GM12865 (cell line): Measurements from ENCODE around the gene WHAMM.

Experiments used
- DNase-seq: peaks from one replicate; pipeline ENCODE4 v3.0.0; 2010; ENCODE audit warnings: low read depth
- H3K4me3 ChIP-seq: 2 replicates; pipeline ENCODE4 v1.5.1; 2011; ENCODE audit warnings: mild to moderate bottlenecking, low read depth, low read length, control low read depth
- TF ChIP-seq, protein P1 (sequence below): IDR thresholded peaks from 2 replicates; pipeline ENCODE4 v1.5.1; 2011; ENCODE audit warnings: low read length, control low read depth, low read depth, inconsistent platforms; ENCODE audit not compliant: insufficient read depth; ENCODE audit errors: missing control alignments

The WHAMM gene

DNA sequence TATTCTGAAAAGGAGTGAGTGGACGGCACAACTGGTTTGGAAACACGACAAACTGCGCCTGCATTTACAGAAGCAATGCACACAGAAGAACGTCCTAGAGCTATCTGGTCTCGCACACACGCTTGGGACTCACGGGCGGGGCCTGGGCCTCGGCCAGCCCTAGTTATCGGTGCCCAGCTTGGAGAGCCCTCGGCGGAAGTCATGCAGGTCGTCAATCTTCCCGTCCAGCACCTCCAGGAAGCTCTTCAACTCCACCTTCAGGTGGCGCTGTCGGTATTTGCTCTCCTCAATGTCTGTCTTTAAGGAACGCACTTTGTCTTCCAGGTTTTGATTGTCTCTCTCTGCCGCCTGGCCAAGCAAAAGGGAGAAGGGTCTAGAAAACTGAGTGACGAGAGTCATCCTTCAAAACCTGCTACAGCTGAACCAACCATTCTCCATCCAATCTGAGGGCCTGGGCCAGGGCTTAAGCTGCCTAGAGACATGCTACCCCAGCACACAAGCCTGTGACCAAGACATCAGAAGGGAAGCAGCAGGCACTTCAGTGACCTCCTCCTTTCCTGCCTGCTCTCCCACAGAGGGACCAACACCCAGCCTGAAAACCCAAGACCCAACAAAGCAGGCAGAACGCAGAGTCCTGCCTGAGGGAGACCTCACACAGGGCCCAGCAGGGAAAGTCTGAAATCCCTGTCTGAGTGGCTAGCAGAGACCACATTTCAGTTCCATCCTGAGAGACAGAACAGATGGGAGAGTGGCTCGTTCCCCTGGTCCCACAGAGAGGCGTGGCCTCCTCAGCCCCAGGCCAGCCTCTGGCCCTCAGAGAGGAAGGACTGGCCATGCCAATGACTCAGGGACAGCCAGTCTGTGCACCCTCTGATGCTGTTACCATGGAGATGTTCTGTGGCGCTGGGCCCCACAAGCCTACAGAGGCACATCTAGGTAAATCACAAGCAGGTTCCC lies 40.4 kb downstream of the WHAMM start:
- TF ChIP-seq, protein P1, sequence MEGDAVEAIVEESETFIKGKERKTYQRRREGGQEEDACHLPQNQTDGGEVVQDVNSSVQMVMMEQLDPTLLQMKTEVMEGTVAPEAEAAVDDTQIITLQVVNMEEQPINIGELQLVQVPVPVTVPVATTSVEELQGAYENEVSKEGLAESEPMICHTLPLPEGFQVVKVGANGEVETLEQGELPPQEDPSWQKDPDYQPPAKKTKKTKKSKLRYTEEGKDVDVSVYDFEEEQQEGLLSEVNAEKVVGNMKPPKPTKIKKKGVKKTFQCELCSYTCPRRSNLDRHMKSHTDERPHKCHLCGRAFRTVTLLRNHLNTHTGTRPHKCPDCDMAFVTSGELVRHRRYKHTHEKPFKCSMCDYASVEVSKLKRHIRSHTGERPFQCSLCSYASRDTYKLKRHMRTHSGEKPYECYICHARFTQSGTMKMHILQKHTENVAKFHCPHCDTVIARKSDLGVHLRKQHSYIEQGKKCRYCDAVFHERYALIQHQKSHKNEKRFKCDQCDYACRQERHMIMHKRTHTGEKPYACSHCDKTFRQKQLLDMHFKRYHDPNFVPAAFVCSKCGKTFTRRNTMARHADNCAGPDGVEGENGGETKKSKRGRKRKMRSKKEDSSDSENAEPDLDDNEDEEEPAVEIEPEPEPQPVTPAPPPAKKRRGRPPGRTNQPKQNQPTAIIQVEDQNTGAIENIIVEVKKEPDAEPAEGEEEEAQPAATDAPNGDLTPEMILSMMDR: peak; percentile 68
- H3K4me3 ChIP-seq: no peak overlapping the region
- DNase-seq: peak; percentile 81

DNA sequence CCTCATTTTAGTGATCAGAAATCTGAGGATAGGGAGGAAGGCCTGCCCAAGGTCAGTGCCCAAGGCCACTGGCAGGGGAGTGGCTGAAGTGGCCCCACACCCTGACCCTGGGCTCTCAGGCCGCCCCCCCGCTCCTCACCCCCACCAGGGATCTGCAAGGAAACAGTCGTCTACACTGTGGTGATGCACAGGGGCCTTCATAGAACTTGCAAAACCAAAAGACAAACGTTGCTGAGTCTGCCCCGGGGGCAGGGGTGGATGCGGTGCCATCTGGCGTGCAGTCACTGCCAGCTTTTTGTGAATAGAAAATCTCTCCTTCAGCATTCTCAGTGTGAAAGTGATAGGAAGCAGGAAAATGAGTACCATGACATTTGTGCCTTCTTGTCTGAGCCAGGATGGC lies 41.3 kb downstream of the WHAMM start:
- TF ChIP-seq, protein P1: no peak
- DNase-seq: no peak
- no peak overlapping the region for H3K4me3 ChIP-seq

DNA sequence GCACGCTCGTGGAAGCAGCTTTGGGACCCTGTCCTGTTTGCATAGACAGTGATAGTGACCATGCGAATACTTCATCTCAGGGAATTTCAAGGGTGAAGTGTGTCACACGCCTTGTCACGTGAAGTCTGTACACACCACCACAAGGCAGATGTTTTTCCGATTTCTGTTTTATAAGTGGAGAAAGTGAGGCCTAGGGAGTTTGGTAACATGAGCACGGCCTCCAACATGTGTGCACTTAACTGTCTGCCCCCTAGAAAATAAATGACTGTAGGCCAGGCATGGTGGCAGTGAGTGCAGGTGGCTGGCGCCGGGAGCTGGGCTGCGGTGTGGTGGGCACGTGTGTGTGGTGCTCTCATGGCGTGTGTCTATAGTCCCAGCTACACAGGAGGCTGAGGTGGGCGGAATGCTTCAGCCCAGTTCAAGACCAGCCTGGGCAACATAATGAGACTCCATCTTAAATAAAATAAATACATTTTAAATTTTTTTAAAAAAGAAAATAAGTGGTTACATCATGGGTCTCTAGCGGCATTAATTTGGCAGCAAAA lies 42.0 kb downstream of the WHAMM start:
- no peak overlapping the region for H3K4me3 ChIP-seq
- TF ChIP-seq, protein P1: no peak
- no peak for DNase-seq

DNA sequence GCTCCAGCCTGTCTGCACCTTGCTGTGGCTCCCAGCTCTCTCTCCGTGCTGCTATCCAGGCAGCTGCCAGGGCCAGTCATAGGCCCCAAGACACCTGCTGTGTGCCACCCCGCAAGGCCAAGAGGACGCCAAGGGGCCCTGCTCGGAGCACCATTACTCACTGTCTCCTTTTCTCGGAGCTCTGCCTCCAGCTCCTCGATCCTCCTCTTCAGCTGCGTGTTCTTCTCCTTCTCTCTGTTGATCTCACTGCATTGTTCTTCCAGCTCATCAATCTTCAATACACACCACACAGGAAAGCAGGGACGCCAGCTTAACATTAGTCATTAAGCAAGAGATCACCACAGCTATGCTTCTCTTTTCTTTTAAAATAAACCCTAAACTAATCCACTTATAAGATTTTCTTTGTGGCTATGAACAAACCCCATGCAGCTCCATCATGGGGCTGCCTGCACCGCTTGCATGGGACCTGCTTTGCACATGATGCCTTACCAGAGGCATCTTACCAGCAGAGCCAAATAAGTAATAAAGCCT lies 42.6 kb downstream of the WHAMM start:
- no peak overlapping the region for H3K4me3 ChIP-seq
- TF ChIP-seq, protein P1: no peak
- DNase-seq: no peak

DNA sequence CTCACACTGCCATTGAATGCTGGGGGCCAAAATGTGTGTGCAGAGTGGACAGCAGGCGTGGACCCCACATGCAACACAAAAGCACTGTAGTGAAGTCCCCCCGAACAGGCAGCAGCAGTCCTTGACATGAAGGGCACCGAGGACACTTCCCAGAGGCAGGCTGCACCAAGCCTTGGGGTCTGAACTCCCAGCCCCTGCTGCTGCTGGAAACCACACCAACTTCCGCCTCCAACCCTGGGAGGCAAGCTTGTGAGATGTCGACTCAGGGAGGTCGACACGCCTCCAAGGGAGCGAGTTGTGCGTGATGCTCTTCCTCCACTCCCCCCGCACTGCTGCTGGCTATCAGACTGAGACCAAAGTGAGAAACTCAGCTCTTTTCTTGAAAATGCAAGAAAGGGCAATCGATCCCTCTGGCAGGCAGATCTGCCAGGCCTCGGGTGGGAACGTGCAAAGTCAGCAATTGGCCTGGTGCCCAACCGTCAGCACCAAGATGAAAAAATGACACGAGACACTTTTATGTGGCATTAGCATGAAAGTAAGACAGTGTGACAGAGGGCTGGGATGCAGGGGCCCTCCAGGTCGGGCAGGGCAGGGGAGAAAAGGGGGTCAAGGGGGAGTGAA lies 43.6 kb downstream of the WHAMM start:
- DNase-seq: no peak
- no peak overlapping the region for H3K4me3 ChIP-seq
- TF ChIP-seq, protein P1: no peak

DNA sequence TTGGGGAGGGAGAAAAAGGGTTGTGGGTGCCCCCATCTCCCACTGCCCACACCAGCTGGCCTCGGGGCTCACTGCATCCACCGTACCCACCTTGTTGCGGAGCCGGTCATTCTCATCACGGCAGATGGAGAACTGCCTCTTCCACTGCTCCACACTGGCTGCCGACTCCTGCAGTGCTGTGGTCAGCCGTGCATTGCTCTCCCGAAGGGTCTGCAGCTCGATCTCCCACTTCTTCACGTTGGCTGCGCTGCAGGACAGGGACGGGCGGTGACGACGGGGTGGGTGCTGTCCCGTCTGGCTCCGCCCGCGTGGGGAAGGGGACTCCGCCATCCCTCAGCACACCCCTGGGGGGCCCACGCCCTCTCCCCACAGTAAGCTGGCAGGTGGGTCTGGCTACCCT lies 45.1 kb downstream of the WHAMM start:
- no peak overlapping the region for H3K4me3 ChIP-seq
- no peak for DNase-seq
- TF ChIP-seq, protein P1: no peak
